Ovary (tissue), 3 donors: Measurements from ENCODE around the gene TAS2R1.

Experiments
- CTCF ChIP-seq, 3 donors: fragments of 450-650 bp in 2 of 3; fragments of 200-600 bp in 1 of 3; IDR thresholded peaks; one replicate each; pipeline versions ENCODE4 v1.5.1 to v1.8.0; 2016 to 2022; ENCODE audit warnings: antibody characterized with exemption in 3 of 3, mild to moderate bottlenecking in 1 of 3
- EP300 ChIP-seq: sonication (generic); formaldehyde crosslinking; IDR thresholded peaks from one replicate; pipeline ENCODE4 v1.6.1; 2017; ENCODE audit warnings: antibody characterized with exemption
- POLR2A ChIP-seq: fragments of 450-650 bp; IDR thresholded peaks from one replicate; pipeline ENCODE4 v1.6.1; 2017; ENCODE audit warnings: antibody characterized with exemption, mild to moderate bottlenecking, moderate library complexity
- donor health status: DM: no; HTN: no; CAD: no.

- no peak for TF ChIP-seq CTCF (IDR thresholded peaks at IDR 0.05)
- TF ChIP-seq POLR2A, result no peak
- TF ChIP-seq EP300, result no peak
Measured at GRCh38 chr5:9653061-9653460, 22.9 kb upstream of the TAS2R1 start.
